HG03066 (cell line): ENCODE data around the gene MVD.

ENCODE experiments used
- ATAC-seq: cut with Tn5 transposase; IDR thresholded peaks from one replicate; pipeline ENCODE4 v1.9.1; 2021; ENCODE audit warnings: low read depth; ENCODE audit not compliant: unreplicated experiment

Gene MVD

DNA sequence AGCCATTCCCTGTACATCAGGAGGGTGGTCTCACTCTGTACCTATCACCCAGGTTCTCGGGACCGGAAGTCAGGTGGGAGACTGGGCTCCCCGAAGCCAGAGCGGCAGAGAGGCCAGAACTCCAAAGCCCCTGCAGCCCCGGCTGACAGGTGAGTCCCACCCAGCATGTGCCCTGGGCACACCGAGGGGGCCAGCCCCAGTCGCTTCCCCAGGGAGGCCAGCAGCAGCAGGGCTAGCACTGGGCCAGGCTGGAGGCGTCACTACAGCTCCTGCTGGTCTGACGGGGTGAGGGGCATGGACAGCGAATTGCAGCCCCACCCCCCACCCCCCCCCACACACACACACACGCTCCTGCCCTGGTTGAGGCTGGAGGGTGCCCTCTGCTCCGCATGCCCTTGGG is 32.5 kb downstream of the MVD start:
- no peak for ATAC-seq

- ATAC-seq, result no peak
Measured at GRCh38 chr16:88629835-88630234, 33.1 kb downstream of the MVD start.

- no peak for ATAC-seq
Measured at GRCh38 chr16:88628512-88628974, 34.3 kb downstream of the MVD start.

- ATAC-seq, result no peak
Measured at GRCh38 chr16:88627531-88628411, 35.1 kb downstream of the MVD start.

DNA sequence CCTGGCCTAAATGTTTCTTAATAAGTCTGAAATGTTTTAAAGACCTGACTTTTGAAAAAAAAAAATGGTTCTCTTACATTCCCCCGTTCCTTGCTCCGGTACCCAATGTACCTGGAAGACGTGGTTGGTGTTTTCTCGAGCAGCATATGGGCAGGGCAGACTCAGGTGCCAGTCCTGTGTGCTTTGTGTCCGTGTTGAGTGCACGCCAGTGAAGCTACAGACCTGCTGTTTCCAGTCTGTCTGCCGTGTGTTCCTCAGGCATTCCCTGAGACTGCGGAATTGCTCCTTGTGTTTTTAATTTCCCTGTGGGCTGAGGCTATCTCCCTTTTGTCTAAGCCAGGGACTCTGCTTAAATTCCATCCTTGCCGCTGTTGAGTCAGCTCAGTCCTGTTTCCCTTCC is 36.2 kb downstream of the MVD start:
- no peak for ATAC-seq

- ATAC-seq, result no peak
Measured at GRCh38 chr16:88624977-88625576, 37.8 kb downstream of the MVD start.

GRCh38 chr16:88624481-88624880 is 38.4 kb downstream of the MVD start:
- no peak for ATAC-seq

- no peak for ATAC-seq
Measured at GRCh38 chr16:88623858-88624257, 39.0 kb downstream of the MVD start.

DNA sequence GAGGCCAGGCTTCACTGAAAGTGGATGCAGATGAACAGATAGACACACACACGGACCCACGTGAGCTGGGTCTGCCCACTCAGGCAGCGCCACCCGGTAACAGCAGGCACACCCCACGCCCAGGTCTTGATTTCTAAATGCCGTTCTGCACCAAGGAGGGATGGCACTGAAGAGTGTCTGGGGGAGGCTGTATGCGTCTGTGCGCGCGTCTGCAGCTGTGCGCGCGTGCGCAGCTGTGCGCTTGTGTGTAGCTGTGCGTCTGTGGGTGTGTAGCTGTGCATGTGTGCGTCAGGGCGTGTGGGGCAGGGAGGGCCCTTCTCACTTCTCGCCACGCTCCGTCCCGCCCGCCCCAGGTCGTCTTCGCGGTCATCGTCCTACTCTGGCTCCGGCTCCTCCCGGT is 40.0 kb downstream of the MVD start:
- ATAC-seq, result no peak

DNA sequence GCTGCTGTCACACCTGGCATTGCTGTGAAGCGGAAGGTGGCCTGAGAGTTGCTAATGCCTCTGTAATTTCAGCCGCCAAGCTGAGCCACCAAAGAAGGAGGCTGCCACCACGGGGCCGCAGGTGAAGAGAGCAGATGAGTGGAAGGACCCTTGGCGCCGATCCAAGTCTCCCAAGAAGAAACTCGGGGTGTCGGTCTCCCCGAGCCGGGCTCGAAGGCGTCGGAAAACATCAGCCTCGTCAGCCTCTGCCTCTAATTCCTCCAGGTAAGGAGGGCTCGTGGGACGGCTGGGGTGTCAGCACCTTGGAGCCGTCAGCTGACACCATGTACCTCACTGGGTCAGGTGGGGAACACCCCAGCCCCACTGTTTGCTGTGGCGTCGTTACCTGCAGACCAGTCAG is 40.8 kb downstream of the MVD start:
- ATAC-seq, result no peak

GRCh38 chr16:88619859-88620815 is 42.8 kb downstream of the MVD start:
- ATAC-seq, result no peak

DNA sequence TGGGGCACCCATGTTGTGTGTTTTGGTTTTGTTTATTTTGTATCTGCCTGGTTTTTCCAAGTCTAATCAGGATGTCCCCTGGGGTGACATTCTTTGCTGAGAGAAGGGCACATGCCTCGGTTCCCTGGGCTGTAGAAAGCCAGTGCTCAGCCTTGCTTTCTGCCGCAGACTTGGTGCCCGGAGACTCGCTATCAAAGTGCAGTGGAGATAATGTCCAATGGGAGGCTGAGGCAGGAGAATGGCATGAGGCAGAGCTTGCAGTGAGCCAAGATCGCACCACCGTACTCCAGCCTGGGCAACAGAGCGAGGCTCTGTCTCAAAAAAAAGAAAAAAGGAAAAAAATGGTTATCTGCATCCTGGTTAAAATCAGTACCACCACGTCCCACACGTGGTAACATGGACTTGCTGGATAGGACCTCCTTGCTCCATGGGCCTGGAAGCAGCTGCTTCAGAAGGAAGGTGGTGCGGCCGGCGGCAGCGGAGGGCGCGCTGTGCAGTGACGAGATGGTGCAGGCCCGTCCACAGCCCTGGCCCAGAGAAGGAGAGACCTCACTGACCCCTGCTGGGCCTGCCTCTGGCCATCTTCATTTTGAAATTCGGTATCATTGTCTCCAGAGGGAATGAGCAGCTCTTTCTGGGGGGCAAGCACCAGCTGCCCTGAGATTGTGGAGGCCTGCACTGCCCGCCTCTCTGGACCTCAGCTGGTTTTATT is 43.8 kb downstream of the MVD start:
- ATAC-seq, result no peak

- ATAC-seq, result no peak
Measured at GRCh38 chr16:88618182-88618955, 44.5 kb downstream of the MVD start.

- no peak for ATAC-seq
Measured at GRCh38 chr16:88617268-88618031, 45.4 kb downstream of the MVD start.

DNA sequence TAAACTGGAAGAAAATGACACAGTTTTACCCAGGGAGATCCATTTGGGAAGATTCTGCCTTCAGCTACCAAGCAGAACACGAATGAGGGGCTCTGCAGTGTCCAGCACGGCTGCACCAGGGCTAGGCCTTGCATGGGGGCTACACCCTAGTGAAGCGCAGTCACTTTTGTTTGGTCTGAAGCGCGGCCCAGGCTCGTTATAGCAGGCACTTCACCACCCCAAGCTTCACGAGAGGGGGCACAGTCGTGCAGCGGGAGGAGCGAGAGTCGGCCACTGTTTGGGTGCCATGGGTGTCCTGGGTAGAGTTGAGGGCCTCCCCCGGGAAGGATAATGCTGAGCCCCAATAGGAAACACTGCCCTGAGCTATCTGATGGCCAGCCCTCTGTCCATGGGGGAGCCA is 46.2 kb downstream of the MVD start:
- no peak for ATAC-seq

GRCh38 chr16:88616320-88616719 is 46.6 kb downstream of the MVD start:
- no peak for ATAC-seq

- no peak for ATAC-seq
Measured at GRCh38 chr16:88614818-88615580, 47.9 kb downstream of the MVD start.
